HG03520 (cell line): Measurements from ENCODE around the gene XRN1.

Experiments
- ATAC-seq: cut with Tn5 transposase; IDR thresholded peaks from one replicate; pipeline ENCODE4 v1.9.1; 2021; ENCODE audit warnings: mild to moderate bottlenecking, moderate library complexity; ENCODE audit not compliant: unreplicated experiment

The XRN1 gene

GRCh38 chr3:142272200-142272891 lies 175.5 kb downstream of the XRN1 start:
- ATAC-seq = no peak

DNA sequence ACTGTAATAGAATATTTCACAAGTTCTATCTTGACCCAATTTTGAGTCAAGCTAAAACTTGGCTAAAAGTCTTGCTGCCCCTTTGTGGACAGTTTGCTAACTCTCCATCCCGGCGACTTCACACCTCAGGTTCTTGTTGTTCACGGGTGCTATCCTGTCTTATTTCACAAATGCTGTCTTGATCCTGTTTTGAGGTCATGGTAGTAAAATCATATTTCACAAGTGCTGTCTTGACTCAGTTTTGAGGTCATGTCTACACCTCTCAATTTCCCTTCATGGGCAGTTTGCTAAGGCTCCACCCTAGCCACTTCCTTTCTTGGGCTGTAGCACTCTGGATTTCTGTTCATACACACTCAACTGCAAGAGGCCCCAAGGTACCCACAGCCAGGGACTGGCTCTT lies 177.4 kb downstream of the XRN1 start:
- ATAC-seq = no peak

- ATAC-seq = no peak
Measured at GRCh38 chr3:142269767-142270166, 178.1 kb downstream of the XRN1 start.

- no peak for ATAC-seq
Measured at GRCh38 chr3:142268426-142268825, 179.4 kb downstream of the XRN1 start.

- ATAC-seq = no peak
Measured at GRCh38 chr3:142267269-142267668, 180.6 kb downstream of the XRN1 start.

DNA sequence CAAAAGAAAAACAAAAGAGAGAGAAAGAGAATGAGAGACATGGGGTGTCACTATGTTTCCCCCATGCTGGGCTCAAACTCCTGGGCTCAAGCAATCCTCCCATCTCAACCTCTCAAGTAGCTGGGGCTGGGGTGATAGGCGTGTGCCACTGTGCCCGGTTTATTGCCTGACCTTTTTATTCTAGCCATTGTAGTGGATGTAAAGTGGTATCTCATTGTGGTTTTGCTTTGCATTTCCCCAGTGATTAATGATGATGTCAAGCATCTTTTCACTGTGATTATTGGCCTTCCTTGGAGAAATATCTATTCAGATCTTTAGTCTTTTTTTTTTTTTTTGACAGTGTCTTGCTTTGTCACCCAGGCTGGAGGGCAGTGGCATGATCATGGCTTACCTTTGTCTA lies 184.7 kb downstream of the XRN1 start:
- no peak for ATAC-seq

GRCh38 chr3:142259359-142259758 lies 188.5 kb downstream of the XRN1 start:
- ATAC-seq = no peak

DNA sequence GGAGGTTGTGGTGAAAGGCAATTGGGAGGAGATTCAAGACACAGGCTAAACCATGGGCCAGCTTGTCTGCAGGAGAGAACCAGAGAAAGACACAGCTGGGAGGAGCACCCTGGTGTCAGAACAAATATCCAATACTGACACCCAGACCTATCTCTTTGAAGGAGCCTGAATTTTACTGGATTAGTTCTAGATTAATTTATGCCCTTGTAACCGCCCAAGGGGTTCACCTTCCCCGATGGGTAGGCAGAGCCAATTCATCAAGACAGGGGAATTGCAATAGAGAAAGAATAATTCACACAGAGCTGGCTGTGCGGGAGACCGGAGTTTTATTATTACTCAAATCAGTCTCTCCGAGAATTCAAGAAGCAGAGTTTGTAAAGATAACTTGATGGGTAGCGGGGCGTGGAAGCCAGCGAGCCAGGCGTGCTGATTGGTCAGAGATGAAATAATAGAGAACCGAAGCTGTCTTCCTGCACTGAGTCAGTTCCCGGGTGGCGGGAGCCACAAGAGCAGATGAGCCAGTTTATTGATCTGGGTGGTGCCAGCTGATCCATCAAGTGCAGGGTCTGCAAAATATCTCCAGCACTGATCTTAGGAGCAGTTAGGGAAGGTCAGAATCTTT lies 191.0 kb downstream of the XRN1 start:
- no peak for ATAC-seq
